Measurements from ENCODE around the gene CEP89. TPM values are rescaled to one million over a fixed set of nuclear protein-coding genes. Genes with fewer than 3 reads are reported as not detected.

CEP89 gene
- total and polyA plus RNA-seq, 7 donors, result 7.0 to 27.1 (median 10.0) TPM

DNA sequence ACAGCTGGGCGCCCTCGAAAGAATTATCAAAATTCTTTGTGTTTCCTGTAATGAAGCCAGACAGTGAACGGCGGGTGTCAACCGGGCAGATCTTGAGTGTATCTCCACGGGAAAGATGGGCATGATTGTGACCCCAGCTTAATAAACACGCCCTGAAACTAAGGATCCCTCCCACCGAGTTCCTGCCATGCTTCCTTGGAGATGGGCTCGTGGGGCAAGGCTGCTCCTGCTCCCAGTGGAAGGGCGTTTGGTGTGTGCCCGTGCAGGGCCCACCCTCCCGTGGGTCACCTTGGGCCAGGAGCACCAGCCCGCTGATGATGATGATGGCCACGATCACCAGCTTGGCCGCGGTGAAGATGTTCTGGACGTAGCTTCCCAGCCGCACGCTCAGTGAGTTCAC, 109.6 kb downstream of the CEP89 start:
- no peak for ATAC-seq
- TF ChIP-seq, protein P1, sequence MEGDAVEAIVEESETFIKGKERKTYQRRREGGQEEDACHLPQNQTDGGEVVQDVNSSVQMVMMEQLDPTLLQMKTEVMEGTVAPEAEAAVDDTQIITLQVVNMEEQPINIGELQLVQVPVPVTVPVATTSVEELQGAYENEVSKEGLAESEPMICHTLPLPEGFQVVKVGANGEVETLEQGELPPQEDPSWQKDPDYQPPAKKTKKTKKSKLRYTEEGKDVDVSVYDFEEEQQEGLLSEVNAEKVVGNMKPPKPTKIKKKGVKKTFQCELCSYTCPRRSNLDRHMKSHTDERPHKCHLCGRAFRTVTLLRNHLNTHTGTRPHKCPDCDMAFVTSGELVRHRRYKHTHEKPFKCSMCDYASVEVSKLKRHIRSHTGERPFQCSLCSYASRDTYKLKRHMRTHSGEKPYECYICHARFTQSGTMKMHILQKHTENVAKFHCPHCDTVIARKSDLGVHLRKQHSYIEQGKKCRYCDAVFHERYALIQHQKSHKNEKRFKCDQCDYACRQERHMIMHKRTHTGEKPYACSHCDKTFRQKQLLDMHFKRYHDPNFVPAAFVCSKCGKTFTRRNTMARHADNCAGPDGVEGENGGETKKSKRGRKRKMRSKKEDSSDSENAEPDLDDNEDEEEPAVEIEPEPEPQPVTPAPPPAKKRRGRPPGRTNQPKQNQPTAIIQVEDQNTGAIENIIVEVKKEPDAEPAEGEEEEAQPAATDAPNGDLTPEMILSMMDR (IDR thresholded peaks at IDR 0.05), result no peak
- intact Hi-C loops (cut with DNase I), result no loop called here
- no peak for DNase-seq
- Histone ChIP-seq H3K4me1 (no peaks in the 10 kb centered on the region), H3K27me3 (ENCODE audit: insufficient read depth in 3 of 3, low read length in 2 of 3) (no peaks in the 10 kb centered on the region), H3K36me3 (ENCODE audit: insufficient read depth in 1 of 2, low read depth in 1 of 2) (no peaks in the 10 kb centered on the region), H3K27ac (no peak overlapping the region), H3K9me3 (no peaks in the 10 kb centered on the region), H3K4me3 (no peak overlapping the region)
- 90 to 91% (median 91%) methylated on average over 19 of the region's 19 CpGs for WGBS, 3 donors

DNA sequence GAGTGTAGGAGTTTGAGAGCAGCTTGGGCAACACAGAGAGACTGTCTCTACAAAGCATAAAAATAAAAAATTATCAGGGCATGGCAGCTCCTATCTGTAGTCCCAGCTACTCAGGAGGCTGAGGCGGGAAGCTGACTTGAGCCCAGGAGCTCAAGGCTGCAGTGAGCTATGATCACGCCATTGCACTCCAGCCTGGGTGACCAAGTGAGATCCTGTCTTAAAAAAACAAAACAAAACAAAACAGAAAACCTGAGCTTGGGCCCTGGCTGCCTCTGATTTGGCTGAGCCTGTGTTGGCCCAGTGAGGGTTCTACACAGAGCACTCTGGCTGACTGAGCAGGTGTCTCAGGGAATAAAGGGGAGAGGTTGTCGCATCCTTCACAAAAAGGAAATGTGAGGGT, 110.2 kb downstream of the CEP89 start:
- Histone ChIP-seq H3K27ac (no peak overlapping the region), H3K36me3 (ENCODE audit: insufficient read depth in 1 of 2, low read depth in 1 of 2) (no peaks in the 10 kb centered on the region), H3K4me1 (no peaks in the 10 kb centered on the region), H3K27me3 (ENCODE audit: insufficient read depth in 3 of 3, low read length in 2 of 3) (no peaks in the 10 kb centered on the region), H3K9me3 (no peaks in the 10 kb centered on the region), H3K4me3 (no peak overlapping the region)
- intact Hi-C loops (cut with DNase I), result no loop called here
- DNase-seq (no peak), ATAC-seq (no peak)
- TF ChIP-seq, protein P1 (IDR thresholded peaks at IDR 0.05), result no peak
- 88 to 99% (median 96%) methylated on average over 3 of the region's 3 CpGs for WGBS, 3 donors

DNA sequence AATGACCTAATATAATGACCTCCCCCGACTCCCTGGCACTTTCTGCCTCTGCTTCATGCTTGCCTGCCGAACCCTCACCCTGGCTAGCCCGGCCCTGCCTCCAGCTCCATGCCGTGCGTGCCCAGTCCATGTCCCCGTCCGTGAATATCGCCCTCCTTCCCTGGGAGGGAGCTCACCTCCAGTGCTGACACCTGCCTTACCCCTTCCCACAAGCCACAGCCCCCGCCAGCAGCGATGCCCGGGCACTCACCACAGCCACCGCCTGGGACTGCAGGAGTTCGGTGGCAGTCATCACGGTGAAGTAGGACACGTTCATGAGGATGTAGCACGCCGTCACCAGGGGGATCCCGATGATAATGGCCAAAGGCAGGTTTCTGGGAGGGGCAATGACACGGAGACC, 112.2 kb downstream of the CEP89 start:
- intact Hi-C loops (cut with DNase I), result no loop called here
- DNase-seq, result peak in 1 of 2 donors; percentile 32
- TF ChIP-seq, protein P1 (IDR thresholded peaks at IDR 0.05), result no peak
- no peaks in the 10 kb centered on the region for H3K36me3 ChIP-seq (ENCODE audit: insufficient read depth in 1 of 2, low read depth in 1 of 2)
- no peaks in the 10 kb centered on the region for H3K27me3 ChIP-seq (ENCODE audit: insufficient read depth in 3 of 3, low read length in 2 of 3)
- H3K27ac ChIP-seq, result no peak overlapping the region
- H3K4me3 ChIP-seq, result no peak overlapping the region
- no peaks in the 10 kb centered on the region for H3K4me1 ChIP-seq
- no peak for ATAC-seq
- H3K9me3 ChIP-seq, result no peaks in the 10 kb centered on the region
- 93 to 97% (median 94%) methylated on average over 19 of the region's 19 CpGs for WGBS, 3 donors

DNA sequence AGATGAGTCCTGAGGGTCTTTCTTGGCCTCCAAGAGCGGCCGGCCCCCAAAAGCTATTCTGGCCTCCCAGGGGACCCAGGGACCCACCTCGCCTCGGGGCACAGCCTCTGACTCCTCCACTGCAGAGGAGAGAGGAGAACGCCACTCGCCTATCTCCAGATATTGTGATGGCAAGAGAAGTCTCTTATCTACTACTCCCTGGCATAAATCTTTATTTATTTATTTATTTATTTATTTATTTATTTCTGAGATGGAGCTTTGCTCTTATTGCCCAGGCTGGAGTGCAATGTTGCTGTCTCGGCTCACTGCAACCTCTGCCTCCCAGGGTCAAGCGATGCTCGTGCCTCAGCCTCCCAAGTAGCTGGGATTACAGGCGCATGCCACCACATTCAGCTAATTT, 113.2 kb downstream of the CEP89 start:
- Histone ChIP-seq H3K4me1 (no peaks in the 10 kb centered on the region), H3K9me3 (no peaks in the 10 kb centered on the region), H3K4me3 (no peak overlapping the region), H3K27ac (no peak overlapping the region), H3K36me3 (ENCODE audit: insufficient read depth in 1 of 2, low read depth in 1 of 2) (no peaks in the 10 kb centered on the region), H3K27me3 (ENCODE audit: insufficient read depth in 3 of 3, low read length in 2 of 3) (no peaks in the 10 kb centered on the region)
- WGBS, 3 donors, result 92 to 99% (median 96%) methylated on average over 10 of the region's 10 CpGs
- ATAC-seq (no peak), DNase-seq (no peak)
- TF ChIP-seq, protein P1 (IDR thresholded peaks at IDR 0.05), result no peak
- intact Hi-C loops (cut with DNase I), result no loop called here

DNA sequence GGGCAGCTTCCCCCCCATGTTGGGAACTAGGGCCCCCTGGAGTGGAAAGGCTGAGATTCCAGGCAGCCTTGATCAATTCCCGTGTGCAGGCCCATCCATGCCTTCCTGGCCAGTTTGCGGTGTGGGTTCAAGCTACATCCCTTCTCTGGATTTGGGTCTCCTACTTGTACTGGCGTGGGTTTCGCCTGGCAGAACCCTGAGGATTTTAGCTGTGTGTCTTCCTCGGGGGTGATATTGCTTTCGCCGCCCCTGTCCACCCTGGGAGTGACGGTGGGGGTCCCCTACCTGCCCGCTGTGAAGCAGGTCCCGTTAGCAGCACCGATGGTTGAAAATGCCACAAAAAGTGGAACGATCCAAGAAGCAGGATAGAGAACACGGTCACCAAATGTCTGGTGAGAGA, 113.6 kb downstream of the CEP89 start:
- Histone ChIP-seq H3K4me3 (no peak overlapping the region), H3K27me3 (ENCODE audit: insufficient read depth in 3 of 3, low read length in 2 of 3) (no peaks in the 10 kb centered on the region), H3K36me3 (ENCODE audit: insufficient read depth in 1 of 2, low read depth in 1 of 2) (no peaks in the 10 kb centered on the region), H3K4me1 (no peaks in the 10 kb centered on the region), H3K27ac (no peak overlapping the region), H3K9me3 (no peaks in the 10 kb centered on the region)
- TF ChIP-seq, protein P1 (IDR thresholded peaks at IDR 0.05), result no peak
- WGBS, 3 donors, result 88 to 92% (median 91%) methylated on average over 13 of the region's 13 CpGs
- ATAC-seq, result no peak
- no peak for DNase-seq
- intact Hi-C loops (cut with DNase I), result no loop called here
